ENCODE results near the gene LRP1-AS.

DNA sequence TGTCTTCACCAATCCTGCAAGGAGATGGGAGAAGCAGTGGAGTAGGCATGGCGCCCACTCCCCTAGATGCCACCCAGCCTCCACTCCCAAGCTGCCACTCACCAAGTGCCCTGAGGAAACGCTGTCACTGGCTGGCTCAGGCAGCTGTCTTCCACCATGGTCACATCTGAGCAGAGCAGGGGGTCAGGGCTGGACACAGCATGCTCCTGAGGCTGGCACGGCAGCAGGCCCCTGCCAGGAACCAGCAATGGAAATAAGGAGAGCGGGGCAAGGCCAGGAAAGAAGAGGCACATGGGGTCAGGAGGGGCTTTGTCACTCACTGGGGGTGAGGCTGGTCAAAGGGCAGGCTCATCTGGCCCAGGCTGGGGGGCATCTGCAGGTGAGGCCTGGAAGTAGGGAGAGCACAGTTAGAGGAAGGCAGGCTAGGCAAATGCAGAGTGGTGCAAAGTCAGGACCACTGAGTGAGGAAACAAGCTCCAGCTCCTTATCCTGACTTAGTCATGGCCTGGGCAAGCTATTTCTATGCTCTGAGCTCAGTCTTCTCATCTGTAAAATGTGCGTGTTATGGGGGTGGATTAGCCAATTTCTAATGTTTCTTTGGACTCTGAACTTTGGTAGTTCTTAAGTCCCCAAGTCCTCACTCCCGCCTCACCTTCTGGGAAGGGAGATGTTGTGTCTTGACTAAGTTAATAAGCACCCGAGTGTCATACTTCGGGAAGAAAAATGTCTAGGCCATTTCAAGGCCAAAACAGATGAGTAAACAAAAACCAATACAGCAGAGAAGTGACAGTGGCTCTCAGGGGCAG is 50.5 kb downstream of the LRP1-AS start:
- TF ChIP-seq, protein P1, sequence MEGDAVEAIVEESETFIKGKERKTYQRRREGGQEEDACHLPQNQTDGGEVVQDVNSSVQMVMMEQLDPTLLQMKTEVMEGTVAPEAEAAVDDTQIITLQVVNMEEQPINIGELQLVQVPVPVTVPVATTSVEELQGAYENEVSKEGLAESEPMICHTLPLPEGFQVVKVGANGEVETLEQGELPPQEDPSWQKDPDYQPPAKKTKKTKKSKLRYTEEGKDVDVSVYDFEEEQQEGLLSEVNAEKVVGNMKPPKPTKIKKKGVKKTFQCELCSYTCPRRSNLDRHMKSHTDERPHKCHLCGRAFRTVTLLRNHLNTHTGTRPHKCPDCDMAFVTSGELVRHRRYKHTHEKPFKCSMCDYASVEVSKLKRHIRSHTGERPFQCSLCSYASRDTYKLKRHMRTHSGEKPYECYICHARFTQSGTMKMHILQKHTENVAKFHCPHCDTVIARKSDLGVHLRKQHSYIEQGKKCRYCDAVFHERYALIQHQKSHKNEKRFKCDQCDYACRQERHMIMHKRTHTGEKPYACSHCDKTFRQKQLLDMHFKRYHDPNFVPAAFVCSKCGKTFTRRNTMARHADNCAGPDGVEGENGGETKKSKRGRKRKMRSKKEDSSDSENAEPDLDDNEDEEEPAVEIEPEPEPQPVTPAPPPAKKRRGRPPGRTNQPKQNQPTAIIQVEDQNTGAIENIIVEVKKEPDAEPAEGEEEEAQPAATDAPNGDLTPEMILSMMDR (IDR thresholded peaks at IDR 0.05) = no peak
- no peak for TF ChIP-seq POLR2A (IDR thresholded peaks at IDR 0.05)
